ENCODE measurements around the gene PVR.

PVR gene

DNA sequence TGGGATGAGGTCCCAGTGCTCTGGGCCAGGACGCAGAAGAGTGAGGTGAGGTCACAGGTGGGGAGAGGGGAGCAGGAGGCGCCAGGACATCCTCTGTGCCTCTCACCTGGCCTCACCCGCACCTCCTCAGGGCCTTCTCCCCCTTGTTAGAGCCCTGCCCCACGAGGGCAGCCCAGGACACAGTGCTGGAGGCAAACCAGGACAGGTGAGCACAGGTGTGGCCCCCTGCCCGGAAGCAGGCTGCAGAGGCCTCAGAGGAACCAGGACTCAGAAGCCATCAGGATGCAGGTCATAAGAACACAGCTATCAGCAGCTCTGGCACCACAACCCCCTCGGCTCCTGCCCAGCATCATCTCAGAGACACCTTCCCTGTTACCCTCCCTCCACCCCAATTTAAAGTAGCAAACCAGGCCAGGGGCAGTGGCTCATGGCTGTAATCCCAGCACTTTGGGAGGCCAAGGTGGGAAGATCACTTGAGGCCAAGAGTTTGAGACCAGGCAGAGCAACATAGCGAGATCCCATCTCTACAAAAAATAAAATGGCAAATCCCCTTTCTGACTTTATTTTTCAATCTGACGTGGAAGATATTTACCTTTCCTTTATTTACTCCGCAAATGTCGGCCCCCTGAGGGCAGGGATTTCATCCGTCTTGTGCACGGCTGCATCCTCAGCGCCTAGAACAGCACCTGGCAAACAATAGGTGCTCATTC, 54.9 kb downstream of the PVR start, which contains the start of gene CEACAM16:
CEACAM16 (plus strand) TSS at position 660 of the 710 bp plus-strand sequence. CDS start 2,306 bp downstream, outside the sequence.
- DNase-seq (ENCODE audit: low spot score), result no peak
- H3K27ac ChIP-seq, result peak within 1 kb of the TSS; percentile 82; the same call in 1 of the 2 replicates
- ChIA-PET POLR2A (ENCODE audit: low non-redundant PET) (no interaction called here), CTCF (no interaction called here)
- TF ChIP-seq, protein P1, sequence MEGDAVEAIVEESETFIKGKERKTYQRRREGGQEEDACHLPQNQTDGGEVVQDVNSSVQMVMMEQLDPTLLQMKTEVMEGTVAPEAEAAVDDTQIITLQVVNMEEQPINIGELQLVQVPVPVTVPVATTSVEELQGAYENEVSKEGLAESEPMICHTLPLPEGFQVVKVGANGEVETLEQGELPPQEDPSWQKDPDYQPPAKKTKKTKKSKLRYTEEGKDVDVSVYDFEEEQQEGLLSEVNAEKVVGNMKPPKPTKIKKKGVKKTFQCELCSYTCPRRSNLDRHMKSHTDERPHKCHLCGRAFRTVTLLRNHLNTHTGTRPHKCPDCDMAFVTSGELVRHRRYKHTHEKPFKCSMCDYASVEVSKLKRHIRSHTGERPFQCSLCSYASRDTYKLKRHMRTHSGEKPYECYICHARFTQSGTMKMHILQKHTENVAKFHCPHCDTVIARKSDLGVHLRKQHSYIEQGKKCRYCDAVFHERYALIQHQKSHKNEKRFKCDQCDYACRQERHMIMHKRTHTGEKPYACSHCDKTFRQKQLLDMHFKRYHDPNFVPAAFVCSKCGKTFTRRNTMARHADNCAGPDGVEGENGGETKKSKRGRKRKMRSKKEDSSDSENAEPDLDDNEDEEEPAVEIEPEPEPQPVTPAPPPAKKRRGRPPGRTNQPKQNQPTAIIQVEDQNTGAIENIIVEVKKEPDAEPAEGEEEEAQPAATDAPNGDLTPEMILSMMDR (conservative IDR thresholded peaks at IDR 0.05; ENCODE audit: low read depth), result no peak

DNA sequence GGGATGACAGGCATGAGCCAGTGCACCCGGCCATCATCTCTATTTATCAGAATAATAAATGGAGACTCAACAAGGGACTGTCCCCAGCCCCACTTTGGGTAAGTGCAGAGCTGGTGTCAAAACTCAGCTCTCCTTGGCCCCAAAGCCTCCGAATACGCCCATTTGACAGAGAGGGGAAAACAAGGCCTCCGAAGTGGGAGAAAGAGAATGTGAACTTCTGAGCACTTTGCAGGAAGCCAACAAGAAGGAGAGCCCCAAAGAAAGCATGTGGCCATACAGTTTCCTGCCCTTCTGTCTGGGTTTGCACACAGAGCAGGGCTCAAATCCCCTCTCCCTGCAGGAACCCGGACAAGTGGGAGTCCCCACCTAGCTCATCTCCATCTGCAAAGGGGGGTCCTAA, 56.8 kb downstream of the PVR start:
- ChIA-PET POLR2A (ENCODE audit: low non-redundant PET) (no interaction called here), CTCF (interaction anchor here (0.5 to 0.7 kb wide), 3 partner anchors 66 to 351 kb away, joined by 3 to 4 read pairs (median 4); no protein-coding TSS in a partner anchor)
- DNase-seq (ENCODE audit: low spot score), result no peak
- H3K27ac ChIP-seq, result no peak overlapping the region
- TF ChIP-seq, protein P1 (conservative IDR thresholded peaks at IDR 0.05; ENCODE audit: low read depth), result no peak

DNA sequence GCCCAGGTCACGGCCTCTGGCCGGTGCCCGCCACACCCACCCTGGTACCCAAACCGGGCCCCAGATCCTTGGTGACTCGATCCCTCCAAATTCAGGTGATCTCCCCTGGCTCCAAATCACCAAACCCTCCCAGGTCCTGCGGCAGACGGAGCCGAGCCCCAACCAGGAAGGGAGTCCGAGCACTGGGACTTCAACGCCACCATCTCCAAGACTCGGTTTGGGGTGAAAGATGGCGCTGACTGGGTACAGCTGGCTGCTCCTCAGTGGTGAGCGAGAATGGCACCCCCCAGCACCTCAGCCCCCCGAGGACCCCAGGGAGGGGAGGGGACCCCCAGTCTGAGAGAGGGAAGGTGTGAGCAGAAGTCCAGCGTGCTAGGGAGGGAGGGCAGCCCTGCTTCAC, 57.5 kb downstream of the PVR start:
- CTCF ChIA-PET, result no interaction called here
- TF ChIP-seq, protein P1 (conservative IDR thresholded peaks at IDR 0.05; ENCODE audit: low read depth), result no peak
- H3K27ac ChIP-seq, result no peak overlapping the region
- POLR2A ChIA-PET (ENCODE audit: low non-redundant PET), result no interaction called here
- no peak for DNase-seq (ENCODE audit: low spot score)

DNA sequence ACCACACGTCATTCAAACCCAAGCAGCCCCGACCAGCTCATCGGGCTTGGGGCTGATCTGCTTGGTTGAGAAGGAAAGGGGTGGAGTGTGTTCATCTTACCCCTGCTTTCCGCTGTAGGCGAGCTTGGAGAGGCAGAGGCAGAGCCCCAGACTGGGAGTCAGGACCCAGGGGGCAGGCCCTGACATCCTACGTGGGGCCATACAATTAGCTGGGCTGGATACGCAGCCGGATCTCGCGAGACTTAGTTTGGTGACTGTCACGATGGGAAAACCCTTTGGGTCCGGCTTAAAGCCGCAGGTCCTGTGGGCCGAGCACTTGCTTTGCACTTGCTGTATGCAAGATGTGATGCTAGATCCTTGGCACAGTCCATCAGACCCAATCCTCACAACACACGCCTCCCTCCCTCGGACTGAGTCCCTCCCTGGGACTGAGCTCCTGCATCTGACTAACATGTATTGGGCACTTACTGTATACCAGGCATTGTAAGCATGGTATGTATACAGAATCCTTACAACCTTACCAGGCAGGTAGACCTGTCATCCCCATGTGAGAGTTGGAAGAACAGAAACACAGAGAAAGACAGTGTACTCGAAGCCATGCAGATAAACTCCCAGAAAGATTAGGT, 59.0 kb downstream of the PVR start:
- TF ChIP-seq, protein P1 (conservative IDR thresholded peaks at IDR 0.05; ENCODE audit: low read depth), result no peak
- CTCF ChIA-PET, result interaction anchor here (0.6 to 1.3 kb wide), 3 partner anchors 13 to 282 kb away, joined by 3 read pairs; no protein-coding TSS in a partner anchor
- POLR2A ChIA-PET (ENCODE audit: low non-redundant PET), result no interaction called here
- no peak overlapping the region for H3K27ac ChIP-seq
- no peak for DNase-seq (ENCODE audit: low spot score)

DNA sequence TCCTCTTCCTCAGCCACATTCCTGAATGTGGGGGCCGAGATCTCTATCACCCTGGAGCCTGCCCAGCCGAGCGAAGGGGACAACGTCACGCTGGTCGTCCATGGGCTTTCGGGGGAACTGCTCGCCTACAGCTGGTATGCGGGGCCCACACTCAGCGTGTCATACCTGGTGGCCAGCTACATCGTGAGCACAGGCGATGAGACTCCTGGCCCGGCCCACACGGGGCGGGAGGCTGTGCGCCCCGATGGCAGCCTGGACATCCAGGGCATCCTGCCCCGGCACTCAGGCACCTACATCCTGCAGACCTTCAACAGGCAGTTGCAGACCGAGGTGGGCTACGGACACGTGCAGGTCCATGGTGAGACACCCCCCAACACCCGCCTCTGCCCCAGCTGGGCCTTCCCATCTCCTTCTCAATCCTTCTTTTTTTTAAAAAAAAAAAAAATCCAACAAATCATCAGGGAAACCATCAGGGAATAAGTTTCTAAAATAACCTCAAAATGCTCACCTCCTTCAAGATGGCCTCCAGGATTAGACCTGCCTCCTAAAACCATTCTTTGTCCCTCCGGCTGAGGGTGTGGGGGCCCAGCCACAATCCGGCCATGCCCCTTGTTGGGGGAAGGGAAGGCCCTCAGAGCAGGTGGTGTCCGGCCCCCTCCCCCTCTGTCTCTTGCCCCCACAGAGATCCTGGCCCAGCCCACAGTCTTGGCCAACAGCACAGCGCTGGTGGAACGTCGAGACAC, 59.8 kb downstream of the PVR start:
- no peak overlapping the region for H3K27ac ChIP-seq
- no peak for DNase-seq (ENCODE audit: low spot score)
- CTCF ChIA-PET, result no interaction called here
- TF ChIP-seq, protein P1 (conservative IDR thresholded peaks at IDR 0.05; ENCODE audit: low read depth), result no peak
- POLR2A ChIA-PET (ENCODE audit: low non-redundant PET), result no interaction called here

DNA sequence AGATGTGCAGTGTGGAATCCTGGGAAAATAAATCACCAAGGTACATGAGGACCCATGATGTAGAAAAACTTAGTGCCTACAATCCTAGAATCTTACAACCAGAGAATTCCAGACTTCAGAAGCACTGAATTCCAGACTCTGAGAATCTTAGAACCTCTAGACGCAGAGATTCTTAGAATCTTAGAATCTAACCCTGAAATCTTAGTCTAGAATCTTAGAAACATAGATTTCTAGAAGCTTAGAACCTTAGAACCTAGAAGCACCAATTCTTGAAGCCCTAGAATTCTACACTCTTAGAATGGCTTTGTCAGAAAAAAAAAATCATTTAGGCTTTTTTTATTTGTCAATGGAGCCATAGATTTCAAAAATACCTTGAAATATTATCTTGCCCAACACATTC, 61.3 kb downstream of the PVR start:
- no peak overlapping the region for H3K27ac ChIP-seq
- ChIA-PET POLR2A (ENCODE audit: low non-redundant PET) (no interaction called here), CTCF (interaction anchor here (0.7 kb wide), 1 partner anchor 266 kb away, joined by 5 read pairs; no protein-coding TSS in a partner anchor)
- TF ChIP-seq, protein P1 (conservative IDR thresholded peaks at IDR 0.05; ENCODE audit: low read depth), result no peak
- no peak for DNase-seq (ENCODE audit: low spot score)
